ENCODE data around the gene SYNGAP1. TPM values are rescaled to one million over a fixed set of nuclear protein-coding genes. Genes with fewer than 3 reads are reported as not detected.
"Not testable (repeated sequence)": the region's sequence is repeated elsewhere in the genome, so short reads cannot be mapped to it uniquely, and the experiment has no call there.

SYNGAP1 gene
- total RNA-seq, 3 donors from 2014 or later (not counting 1 experiment from before 2014, with no cell fraction given), result 43.5 to 61.6 (median 55.8) TPM

GRCh38 chr6:33399881-33400280 lies 20.0 kb upstream of the SYNGAP1 start:
- H3K27ac Mint-ChIP-seq; ATAC-seq; H3K4me3 ChIP-seq (ENCODE audit: low read length); H3K4me1 ChIP-seq (ENCODE audit: control insufficient read depth, insufficient read depth, low read length); H3K27me3 ChIP-seq (ENCODE audit: control insufficient read depth, insufficient read depth, low read length); H3K36me3 ChIP-seq (ENCODE audit: control insufficient read depth, insufficient read depth, low read length); H3K36me3 Mint-ChIP-seq; intact Hi-C loops (cut with micrococcal nuclease); H3K9me3 ChIP-seq (ENCODE audit: control insufficient read depth, insufficient read depth, low read length); H3K27me3 Mint-ChIP-seq (ENCODE audit: low read depth in 2 of 2); H3K9me3 Mint-ChIP-seq; H3K27ac ChIP-seq (ENCODE audit: low read length); DNase-seq; H3K4me3 Mint-ChIP-seq; H3K4me1 Mint-ChIP-seq: not testable (repeated sequence)
- 100% methylated on average over 3 of the region's 6 CpGs for WGBS (ENCODE audit: insufficient coverage)

GRCh38 chr6:33404884-33405283 lies 15.0 kb upstream of the SYNGAP1 start:
- H3K4me1 ChIP-seq (ENCODE audit: control insufficient read depth, insufficient read depth, low read length), result peaks cover 21% of the 10 kb centered on the region
- H3K36me3 ChIP-seq (ENCODE audit: control insufficient read depth, insufficient read depth, low read length), result no peaks in the 10 kb centered on the region
- Mint-ChIP-seq H3K9me3 (no peaks in the 10 kb centered on the region), H3K36me3 (no peaks in the 10 kb centered on the region), H3K4me1 (peaks cover 8 to 9% of the 10 kb centered on the region in 2 donors), H3K27me3 (ENCODE audit: low read depth in 2 of 2) (no peaks in the 10 kb centered on the region), H3K4me3 (no peak overlapping the region), H3K27ac (no peak overlapping the region)
- no peak overlapping the region for H3K4me3 ChIP-seq (ENCODE audit: low read length)
- H3K27ac ChIP-seq (ENCODE audit: low read length), result no peak overlapping the region
- no peaks in the 10 kb centered on the region for H3K9me3 ChIP-seq (ENCODE audit: control insufficient read depth, insufficient read depth, low read length)
- ATAC-seq (no peak), DNase-seq (no peak)
- intact Hi-C loops (cut with micrococcal nuclease), result no loop called here
- H3K27me3 ChIP-seq (ENCODE audit: control insufficient read depth, insufficient read depth, low read length), result no peaks in the 10 kb centered on the region
- WGBS (ENCODE audit: insufficient coverage), result 97% methylated on average over 17 of the region's 17 CpGs
- TF ChIP-seq CTCF (IDR thresholded peaks at IDR 0.05), result no peak

GRCh38 chr6:33405386-33405940 lies 14.4 kb upstream of the SYNGAP1 start:
- TF ChIP-seq CTCF (IDR thresholded peaks at IDR 0.05), result no peak
- Histone ChIP-seq H3K27me3 (ENCODE audit: control insufficient read depth, insufficient read depth, low read length) (no peaks in the 10 kb centered on the region), H3K4me3 (ENCODE audit: low read length) (no peak overlapping the region), H3K36me3 (ENCODE audit: control insufficient read depth, insufficient read depth, low read length) (no peaks in the 10 kb centered on the region), H3K9me3 (ENCODE audit: control insufficient read depth, insufficient read depth, low read length) (no peaks in the 10 kb centered on the region), H3K4me1 (ENCODE audit: control insufficient read depth, insufficient read depth, low read length) (peaks cover 23% of the 10 kb centered on the region), H3K27ac (ENCODE audit: low read length) (no peak overlapping the region)
- H3K4me3 Mint-ChIP-seq, result no peak overlapping the region
- DNase-seq, result peak in 1 of 2 donors; percentile 41
- WGBS (ENCODE audit: insufficient coverage), result 79% methylated on average over 15 of the region's 15 CpGs
- H3K27me3 Mint-ChIP-seq (ENCODE audit: low read depth in 2 of 2), result no peaks in the 10 kb centered on the region
- peak overlapping the region; percentile 26 to 41 for H3K27ac Mint-ChIP-seq
- peaks cover 11 to 12% of the 10 kb centered on the region in 2 donors for H3K4me1 Mint-ChIP-seq
- no peaks in the 10 kb centered on the region for H3K36me3 Mint-ChIP-seq
- no peaks in the 10 kb centered on the region for H3K9me3 Mint-ChIP-seq
- intact Hi-C loops (cut with micrococcal nuclease), result no loop called here
- no peak for ATAC-seq

GRCh38 chr6:33406126-33406525 lies 13.7 kb upstream of the SYNGAP1 start:
- Mint-ChIP-seq H3K9me3 (no peaks in the 10 kb centered on the region), H3K36me3 (no peaks in the 10 kb centered on the region), H3K27ac (peak overlapping the region; percentile 26 to 41), H3K4me3 (no peak overlapping the region), H3K27me3 (ENCODE audit: low read depth in 2 of 2) (no peaks in the 10 kb centered on the region), H3K4me1 (peaks cover 11 to 12% of the 10 kb centered on the region in 2 donors)
- no peak overlapping the region for H3K4me3 ChIP-seq (ENCODE audit: low read length)
- 98% methylated on average over 16 of the region's 17 CpGs for WGBS (ENCODE audit: insufficient coverage)
- no peak for TF ChIP-seq CTCF (IDR thresholded peaks at IDR 0.05)
- peaks cover 23% of the 10 kb centered on the region for H3K4me1 ChIP-seq (ENCODE audit: control insufficient read depth, insufficient read depth, low read length)
- no peaks in the 10 kb centered on the region for H3K36me3 ChIP-seq (ENCODE audit: control insufficient read depth, insufficient read depth, low read length)
- no peak for ATAC-seq
- H3K9me3 ChIP-seq (ENCODE audit: control insufficient read depth, insufficient read depth, low read length), result no peaks in the 10 kb centered on the region
- H3K27me3 ChIP-seq (ENCODE audit: control insufficient read depth, insufficient read depth, low read length), result no peaks in the 10 kb centered on the region
- DNase-seq, result no peak
- intact Hi-C loops (cut with micrococcal nuclease), result no loop called here
- no peak overlapping the region for H3K27ac ChIP-seq (ENCODE audit: low read length)
